Smooth muscle cell (in vitro differentiated cells): ENCODE data around the gene USP32. TPM values are rescaled to one million over a fixed set of nuclear protein-coding genes. Genes with fewer than 3 reads are reported as not detected.

Experiments used
- DNase-seq: peaks from one replicate; lab custom pipeline; 2025; ENCODE audit not compliant: unreplicated experiment; lab: John Stamatoyannopoulos, UW
- H2AFZ ChIP-seq: fragments of 200-600 bp; sonication (generic); 2 replicates; pipeline ENCODE4 v1.6.0; 2016; ENCODE audit warnings: antibody characterized with exemption, low read depth, mild to moderate bottlenecking
- H3F3A ChIP-seq: fragments of 200-600 bp; sonication (generic); 2 replicates; pipeline ENCODE4 v1.6.0; 2017; ENCODE audit warnings: antibody characterized with exemption, low read depth
- H3K27ac ChIP-seq: fragments of 200-600 bp; sonication (generic); 2 replicates; pipeline ENCODE4 v1.5.1; 2016; ENCODE audit warnings: low read depth, mild to moderate bottlenecking
- H3K27me3 ChIP-seq: fragments of 200-600 bp; sonication (generic); 2 replicates; pipeline ENCODE4 v1.6.1; 2016; ENCODE audit warnings: low read depth, mild to moderate bottlenecking
- H3K36me3 ChIP-seq: fragments of 200-600 bp; sonication (generic); 2 replicates; pipeline ENCODE4 v1.5.1; 2016; ENCODE audit warnings: low read depth
- H3K4me1 ChIP-seq: fragments of 200-600 bp; sonication (generic); 2 replicates; pipeline ENCODE4 v1.5.1; 2016; ENCODE audit warnings: low read depth
- H3K4me2 ChIP-seq: fragments of 200-600 bp; sonication (generic); 2 replicates; pipeline ENCODE4 v1.6.0; 2016; ENCODE audit warnings: mild to moderate bottlenecking
- H3K4me3 ChIP-seq: fragments of 200-600 bp; sonication (generic); 2 replicates; pipeline ENCODE4 v1.5.1; 2016; ENCODE audit warnings: mild to moderate bottlenecking
- H3K79me2 ChIP-seq: fragments of 200-600 bp; sonication (generic); 2 replicates; pipeline ENCODE4 v1.6.0; 2016; ENCODE audit warnings: low read depth, mild to moderate bottlenecking
- H3K9ac ChIP-seq: fragments of 200-600 bp; sonication (generic); 2 replicates; pipeline ENCODE4 v1.6.0; 2016; ENCODE audit warnings: low read depth
- H3K9me3 ChIP-seq: fragments of 200-600 bp; sonication (generic); replicated peaks from 2 replicates; pipeline ENCODE4 v1.5.1; 2016; ENCODE audit warnings: low read depth
- H4K20me1 ChIP-seq: fragments of 200-600 bp; sonication (generic); 2 replicates; pipeline ENCODE4 v1.6.0; 2016; ENCODE audit warnings: low read depth
- WGBS: methylation state at CpG from one replicate; pipeline ENCODE4 v1.1.7; 2016; ENCODE audit warnings: low lambda C conversion rate; 5-methylcytosine and 5-hydroxymethylcytosine counted together
- polyA plus RNA-seq: library from polyadenylated mRNA; unstranded; fragments of >200 nt; fragmentation: Nextera tagmentation; extraction: Ambion mirVana; gene quantifications from 2 replicates; pipeline ENCODE4 v1.2.1, GENCODE V29; 2016
- total RNA-seq: library from RNA; depleted of rRNA; stranded (reverse); fragments of >200 nt; gene quantifications from 2 replicates; pipeline ENCODE4 v1.2.3, GENCODE V29; 2014
- TF ChIP-seq, protein P1 (sequence below): fragments of 200-600 bp; sonication (generic); IDR thresholded peaks from 2 replicates; pipeline ENCODE4 v1.5.1; 2017; ENCODE audit warnings: borderline replicate concordance, mild to moderate bottlenecking, antibody characterized with exemption; ENCODE audit not compliant: insufficient read depth, poor library complexity, severe bottlenecking

The USP32 gene
- total and polyA plus RNA-seq, 2 experiments from 2014 or later = 10.5 to 21.7 TPM

DNA sequence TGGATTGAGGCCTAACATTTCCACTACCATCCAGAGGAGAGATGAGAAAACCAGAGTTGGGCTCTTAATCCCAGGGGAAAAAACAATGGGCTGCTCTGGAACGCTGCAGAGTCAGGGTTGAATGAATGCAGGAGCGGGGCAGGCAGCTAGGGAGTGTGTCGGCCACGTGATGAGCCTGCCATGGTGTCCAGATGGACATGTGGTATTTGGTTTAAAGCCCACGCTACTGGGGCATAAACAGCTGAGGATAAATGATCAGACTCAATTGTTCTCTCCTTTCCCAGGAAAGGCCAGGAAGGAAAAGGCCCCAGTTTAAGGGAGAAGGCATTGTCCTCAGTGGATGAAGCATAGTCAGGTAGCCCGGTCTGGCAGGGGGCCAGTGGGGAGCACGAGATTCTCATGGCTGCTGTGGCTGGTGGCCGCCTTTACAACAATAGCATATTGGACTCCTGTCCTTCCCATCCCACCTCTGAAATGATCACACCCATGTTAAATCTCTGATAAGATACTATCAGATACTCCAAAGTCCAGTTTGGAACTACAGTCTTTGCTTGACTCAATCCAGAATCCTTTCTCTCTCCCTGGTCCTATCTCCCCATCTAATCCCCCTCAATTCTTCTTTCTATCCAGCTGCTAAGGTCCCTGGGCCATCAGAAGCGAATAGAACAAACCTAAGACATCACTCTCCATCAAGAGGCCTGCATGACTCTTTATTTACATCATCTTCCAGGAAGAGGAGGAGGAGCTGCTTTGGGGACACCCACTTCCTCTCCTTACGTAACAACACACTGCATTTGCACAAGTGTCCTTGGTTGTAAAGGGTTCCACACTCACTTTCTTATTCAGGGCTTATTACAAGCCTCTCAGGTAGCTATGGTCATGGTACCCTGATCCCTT lies 221.8 kb downstream of the USP32 start:
- DNase-seq = no peak
- no peak overlapping the region for H3K27ac ChIP-seq
- peaks cover 3% of the 10 kb centered on the region for H3K27me3 ChIP-seq
- no peaks in the 10 kb centered on the region for H3F3A ChIP-seq
- 79% methylated on average over 10 of the region's 10 CpGs for WGBS
- TF ChIP-seq, protein P1, sequence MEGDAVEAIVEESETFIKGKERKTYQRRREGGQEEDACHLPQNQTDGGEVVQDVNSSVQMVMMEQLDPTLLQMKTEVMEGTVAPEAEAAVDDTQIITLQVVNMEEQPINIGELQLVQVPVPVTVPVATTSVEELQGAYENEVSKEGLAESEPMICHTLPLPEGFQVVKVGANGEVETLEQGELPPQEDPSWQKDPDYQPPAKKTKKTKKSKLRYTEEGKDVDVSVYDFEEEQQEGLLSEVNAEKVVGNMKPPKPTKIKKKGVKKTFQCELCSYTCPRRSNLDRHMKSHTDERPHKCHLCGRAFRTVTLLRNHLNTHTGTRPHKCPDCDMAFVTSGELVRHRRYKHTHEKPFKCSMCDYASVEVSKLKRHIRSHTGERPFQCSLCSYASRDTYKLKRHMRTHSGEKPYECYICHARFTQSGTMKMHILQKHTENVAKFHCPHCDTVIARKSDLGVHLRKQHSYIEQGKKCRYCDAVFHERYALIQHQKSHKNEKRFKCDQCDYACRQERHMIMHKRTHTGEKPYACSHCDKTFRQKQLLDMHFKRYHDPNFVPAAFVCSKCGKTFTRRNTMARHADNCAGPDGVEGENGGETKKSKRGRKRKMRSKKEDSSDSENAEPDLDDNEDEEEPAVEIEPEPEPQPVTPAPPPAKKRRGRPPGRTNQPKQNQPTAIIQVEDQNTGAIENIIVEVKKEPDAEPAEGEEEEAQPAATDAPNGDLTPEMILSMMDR = no peak
- no peak overlapping the region for H3K4me2 ChIP-seq
- no peaks in the 10 kb centered on the region for H3K9me3 ChIP-seq
- no peaks in the 10 kb centered on the region for H3K79me2 ChIP-seq
- H3K4me3 ChIP-seq = no peak overlapping the region
- H2AFZ ChIP-seq = no peak overlapping the region
- H3K36me3 ChIP-seq = no peaks in the 10 kb centered on the region
- no peak overlapping the region for H3K9ac ChIP-seq
- no peaks in the 10 kb centered on the region for H4K20me1 ChIP-seq
- H3K4me1 ChIP-seq = no peaks in the 10 kb centered on the region

DNA sequence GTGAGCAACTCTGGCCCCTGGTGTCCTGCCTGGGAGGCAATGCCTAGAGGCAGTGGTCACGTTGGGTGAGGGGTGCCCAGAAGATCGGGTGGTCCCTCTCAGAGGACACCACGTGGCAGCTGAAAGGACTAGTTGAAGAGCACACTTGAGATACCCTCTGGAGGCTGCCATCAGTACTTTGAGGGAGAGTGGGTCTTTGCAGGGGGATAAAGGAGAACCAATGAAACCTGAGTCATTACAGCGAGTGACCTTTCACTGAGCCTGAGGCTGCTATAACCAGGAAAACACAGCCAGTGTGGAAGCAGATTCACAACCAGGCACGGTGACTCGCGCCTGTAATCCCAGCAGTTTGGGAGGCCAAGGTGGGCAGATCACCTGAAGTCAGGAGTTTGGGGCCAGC lies 223.3 kb downstream of the USP32 start:
- DNase-seq = no peak
- TF ChIP-seq, protein P1 = no peak
- H3K36me3 ChIP-seq = no peaks in the 10 kb centered on the region
- H3F3A ChIP-seq = no peaks in the 10 kb centered on the region
- no peaks in the 10 kb centered on the region for H3K9me3 ChIP-seq
- H3K27ac ChIP-seq = no peak overlapping the region
- H3K27me3 ChIP-seq = peaks cover 3% of the 10 kb centered on the region
- WGBS = 73% methylated on average over 7 of the region's 7 CpGs
- H3K4me3 ChIP-seq = no peak overlapping the region
- H3K9ac ChIP-seq = no peak overlapping the region
- H4K20me1 ChIP-seq = no peaks in the 10 kb centered on the region
- H3K4me1 ChIP-seq = no peaks in the 10 kb centered on the region
- H3K79me2 ChIP-seq = no peaks in the 10 kb centered on the region
- H3K4me2 ChIP-seq = no peak overlapping the region
- no peak overlapping the region for H2AFZ ChIP-seq

DNA sequence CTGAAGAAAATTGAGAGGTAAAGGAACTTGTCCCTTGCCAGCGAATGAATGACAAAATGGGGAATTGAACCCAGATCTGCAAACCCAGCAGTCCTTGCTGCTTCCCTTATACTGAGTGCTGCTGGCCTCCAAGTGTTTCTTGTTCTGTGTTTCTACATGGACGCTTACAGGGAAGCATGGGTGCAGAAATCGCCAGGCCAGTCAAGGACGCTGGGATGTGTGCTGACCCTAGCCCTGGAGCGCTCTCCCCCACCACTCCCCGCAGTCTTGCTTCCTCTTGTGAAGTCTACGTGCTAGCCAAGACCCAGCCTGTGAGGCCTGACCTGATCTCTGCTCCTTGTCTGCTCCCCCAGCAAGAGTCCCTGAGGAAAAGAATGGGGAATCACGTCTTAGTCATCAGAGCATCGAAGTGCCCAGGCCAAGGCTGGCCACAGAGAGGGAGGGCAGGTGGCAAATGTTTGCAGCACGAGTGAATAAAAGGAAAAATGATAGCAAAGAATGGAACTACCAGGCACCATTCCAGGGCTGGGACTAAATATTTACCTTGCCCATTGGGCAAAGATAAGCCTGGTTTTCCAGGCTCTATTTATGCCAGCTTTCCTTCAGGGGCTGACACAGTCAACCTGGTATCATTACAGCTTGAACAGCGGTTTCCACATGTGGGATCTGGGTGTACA lies 224.7 kb downstream of the USP32 start:
- DNase-seq = no peak
- Histone ChIP-seq H3K27ac (no peak overlapping the region), H3K27me3 (peaks cover 3% of the 10 kb centered on the region), H3K9ac (no peak overlapping the region), H3K36me3 (no peaks in the 10 kb centered on the region), H3K4me2 (no peak overlapping the region), H3K4me3 (no peak overlapping the region), H2AFZ (no peak overlapping the region), H3K79me2 (no peaks in the 10 kb centered on the region), H3K4me1 (peaks cover 5% of the 10 kb centered on the region), H3F3A (no peaks in the 10 kb centered on the region), H4K20me1 (no peaks in the 10 kb centered on the region), H3K9me3 (no peaks in the 10 kb centered on the region)
- WGBS = 87% methylated on average over 11 of the region's 11 CpGs
- TF ChIP-seq, protein P1 = no peak
